ENCODE data around the gene MED13.

Gene MED13

DNA sequence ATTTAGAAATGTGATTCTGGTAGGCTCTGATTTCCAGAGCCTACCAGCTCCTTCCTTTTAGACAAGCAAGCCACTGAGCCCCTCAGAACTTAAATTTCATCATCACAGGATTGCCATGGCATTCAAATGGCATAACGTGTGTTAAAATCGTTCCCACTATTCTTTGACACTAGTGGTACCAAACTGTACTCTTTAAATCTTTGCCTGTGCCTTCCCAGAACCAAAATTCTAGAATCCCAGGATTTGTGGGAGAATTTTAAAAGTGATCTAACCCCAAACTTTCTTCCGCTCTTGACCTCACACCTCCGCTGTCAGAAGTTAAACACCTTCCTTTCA is 137.0 kb downstream of the MED13 start:
- peaks cover 18 to 26% of the 10 kb centered on the region in 2 experiments for H3K36me3 ChIP-seq (ENCODE audit: control insufficient read depth in 2 of 2, insufficient read depth in 1 of 2, low read length in 2 of 2)
- TF ChIP-seq SALL2 (tag by site-specific recombination; IDR thresholded peaks at IDR 0.05; ENCODE audit: borderline replicate concordance) (no peak), SP3 (tag by site-specific recombination; IDR thresholded peaks at IDR 0.05) (0 out of 2 replicates have a peak, but pooled peaks have one; percentile 8)
- ChIA-PET POLR2A (interaction anchor here (0.5 to 4.2 kb wide), 8 partner anchors 9 to 138 kb away, joined by 3 to 18 read pairs (median 5); partner anchors contain the start of genes BRIP1 and MED13), CTCF (interaction anchor here (0.6 to 1.6 kb wide), 2 partner anchors 21 to 181 kb away, joined by 3 to 5 read pairs; no protein-coding TSS in a partner anchor)
- no peaks in the 10 kb centered on the region for H3K9me3 ChIP-seq (ENCODE audit: control insufficient read depth, insufficient read depth, low read depth, low read length)
- peaks cover 6% of the 10 kb centered on the region; the same call in 1 of the 2 replicates for H3K4me1 ChIP-seq (ENCODE audit: control insufficient read depth, insufficient read depth, low read length)
- H3K4me3 ChIP-seq (ENCODE audit: low read depth, low read length), result peak overlapping the region; percentile 16
- H3K27ac ChIP-seq (ENCODE audit: extremely low read depth, low read depth, low read length), result peak overlapping the region; percentile 79; the same call in 1 of the 2 replicates

GRCh38 chr17:61927208-61928100 is 137.6 kb downstream of the MED13 start, which contains the start of gene INTS2:
Gene INTS2 (minus strand): TSS chr17:61927982. CDS start chr17:61926644, 1,338 bp downstream.
- H3K9me3 ChIP-seq (ENCODE audit: control insufficient read depth, insufficient read depth, low read depth, low read length), result no peaks in the 10 kb centered on the region
- H3K4me1 ChIP-seq (ENCODE audit: control insufficient read depth, insufficient read depth, low read length), result peaks cover 6% of the 10 kb centered on the region; the same call in 1 of the 2 replicates
- H3K36me3 ChIP-seq (ENCODE audit: control insufficient read depth in 2 of 2, insufficient read depth in 1 of 2, low read length in 2 of 2), result peaks cover 22 to 31% of the 10 kb centered on the region in 2 experiments
- peak within 1 kb of the TSS; percentile 93 for H3K4me3 ChIP-seq (ENCODE audit: low read depth, low read length)
- ChIA-PET CTCF (interaction anchor here (1.0 to 1.6 kb wide), 2 partner anchors 182 to 292 kb away, joined by 3 to 4 read pairs; no protein-coding TSS in a partner anchor), POLR2A (interaction anchor here (0.5 to 4.2 kb wide), 11 partner anchors 9 to 415 kb away, joined by 3 to 18 read pairs (median 4); partner anchors contain the start of genes BRIP1 and MED13)
- peak within 1 kb of the TSS; percentile 79 for H3K27ac ChIP-seq (ENCODE audit: extremely low read depth, low read depth, low read length)
- TF ChIP-seq BCL11B (tag by site-specific recombination; IDR thresholded peaks at IDR 0.05; ENCODE audit: low read depth) (peak; percentile 40; the same call in 1 of the 2 replicates), HOXD13 (CRISPR knock-in tag; IDR thresholded peaks at IDR 0.05; ENCODE audit: borderline replicate concordance) (peak; percentile 17; the same call in 1 of the 2 replicates), ZNF645 (tag by site-specific recombination; IDR thresholded peaks at IDR 0.05) (peak; percentile 77; the same call in 1 of the 2 replicates), KLF8 (tag by site-specific recombination; IDR thresholded peaks at IDR 0.05) (peak; percentile 93), ZNF629 (tag by site-specific recombination; IDR thresholded peaks at IDR 0.05) (peak; percentile 78), SP3 (tag by site-specific recombination; IDR thresholded peaks at IDR 0.05) (peak; percentile 77), ZBTB48 (tag by site-specific recombination; IDR thresholded peaks at IDR 0.05) (peak; percentile 77; the same call in 1 of the 2 replicates), REST (tag by site-specific recombination; IDR thresholded peaks at IDR 0.05) (peak; percentile 73), ZNF335 (tag by site-specific recombination; conservative IDR thresholded peaks at IDR 0.05) (peak; percentile 94), ZFP69B (tag by site-specific recombination; IDR thresholded peaks at IDR 0.05) (peak; percentile 89), ZNF184 (tag by site-specific recombination; IDR thresholded peaks at IDR 0.05) (0 out of 2 replicates have a peak, but pooled peaks have one; percentile 21), ZNF600 (tag by site-specific recombination; IDR thresholded peaks at IDR 0.05) (peak; percentile 95), REPIN1 (tag by site-specific recombination; IDR thresholded peaks at IDR 0.05; ENCODE audit: low read depth) (peak; percentile 96), ZNF664 (tag by site-specific recombination; IDR thresholded peaks at IDR 0.05) (peak; percentile 75), ZNF791 (tag by site-specific recombination; IDR thresholded peaks at IDR 0.05) (no peak), ZNF639 (tag by site-specific recombination; IDR thresholded peaks at IDR 0.05) (peak; percentile 90), ZNF155 (tag by site-specific recombination; IDR thresholded peaks at IDR 0.05) (no peak; the same call in 1 of the 2 replicates), ZNF549 (tag by site-specific recombination; IDR thresholded peaks at IDR 0.05) (no peak), KLF16 (tag by site-specific recombination; IDR thresholded peaks at IDR 0.05) (peak; percentile 87), YY2 (tag by site-specific recombination; IDR thresholded peaks at IDR 0.05) (0 out of 2 replicates have a peak, but pooled peaks have one; percentile 27), ZNF366 (tag by site-specific recombination; conservative IDR thresholded peaks at IDR 0.05) (peak; percentile 96), MZF1 (tag by site-specific recombination; IDR thresholded peaks at IDR 0.05; ENCODE audit: borderline replicate concordance) (peak; percentile 81; the same call in 1 of the 2 replicates), ZSCAN30 (tag by site-specific recombination; IDR thresholded peaks at IDR 0.05) (peak; percentile 92)
- TF ChIP-seq, protein P1, sequence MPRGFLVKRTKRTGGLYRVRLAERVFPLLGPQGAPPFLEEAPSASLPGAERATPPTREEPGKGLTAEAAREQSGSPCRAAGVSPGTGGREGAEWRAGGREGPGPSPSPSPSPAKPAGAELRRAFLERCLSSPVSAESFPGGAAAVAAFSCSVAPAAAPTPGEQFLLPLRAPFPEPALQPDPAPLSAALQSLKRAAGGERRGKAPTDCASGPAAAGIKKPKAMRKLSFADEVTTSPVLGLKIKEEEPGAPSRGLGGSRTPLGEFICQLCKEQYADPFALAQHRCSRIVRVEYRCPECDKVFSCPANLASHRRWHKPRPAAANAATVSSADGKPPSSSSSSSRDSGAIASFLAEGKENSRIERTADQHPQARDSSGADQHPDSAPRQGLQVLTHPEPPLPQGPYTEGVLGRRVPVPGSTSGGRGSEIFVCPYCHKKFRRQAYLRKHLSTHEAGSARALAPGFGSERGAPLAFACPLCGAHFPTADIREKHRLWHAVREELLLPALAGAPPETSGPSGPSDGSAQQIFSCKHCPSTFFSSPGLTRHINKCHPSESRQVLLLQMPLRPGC (tag by site-specific recombination; IDR thresholded peaks at IDR 0.05), result peak; percentile 75; the same call in 1 of the 2 replicates
